Prostate gland (tissue), 2 donors: ENCODE data around the gene CBFA2T2.

ENCODE experiments used
- CTCF ChIP-seq, 4 experiments: fragments of 200-600 bp in 2 of 4; fragments of 450-650 bp in 2 of 4; sonication (generic) in 2 of 4; IDR thresholded peaks; 1 replicate in 3 of 4; 2 replicates in 1 of 4; pipeline ENCODE4 v1.5.1; 2016 to 2019; ENCODE audit warnings: antibody characterized with exemption in 4 of 4, mild to moderate bottlenecking in 2 of 4, moderate library complexity in 2 of 4
- POLR2AphosphoS5 ChIP-seq: sonication (generic); formaldehyde crosslinking; IDR thresholded peaks from one replicate; pipeline ENCODE4 v1.6.1; 2017; ENCODE audit warnings: antibody characterized with exemption

- no peak for TF ChIP-seq CTCF (IDR thresholded peaks at IDR 0.05)
- TF ChIP-seq POLR2AphosphoS5: no peak
Measured at GRCh38 chr20:33594743-33595142, 104.8 kb downstream of the CBFA2T2 start.
